22Rv1 (cell line): ENCODE measurements around the gene ISM1.

Source experiments
- H3K27ac ChIP-seq: fragments of 450-650 bp; 2 replicates; pipeline ENCODE4 v1.5.1; 2017
- ZFX ChIP-seq: fragments of 450-650 bp; IDR thresholded peaks from 2 replicates; pipeline ENCODE4 v1.6.1; 2017; ENCODE audit warnings: antibody characterized with exemption, borderline replicate concordance
- TF ChIP-seq, protein P1 (sequence below): fragments of 450-650 bp; IDR thresholded peaks from 2 replicates; pipeline ENCODE4 v1.5.1; 2017; ENCODE audit warnings: mild to moderate bottlenecking

Gene ISM1

DNA sequence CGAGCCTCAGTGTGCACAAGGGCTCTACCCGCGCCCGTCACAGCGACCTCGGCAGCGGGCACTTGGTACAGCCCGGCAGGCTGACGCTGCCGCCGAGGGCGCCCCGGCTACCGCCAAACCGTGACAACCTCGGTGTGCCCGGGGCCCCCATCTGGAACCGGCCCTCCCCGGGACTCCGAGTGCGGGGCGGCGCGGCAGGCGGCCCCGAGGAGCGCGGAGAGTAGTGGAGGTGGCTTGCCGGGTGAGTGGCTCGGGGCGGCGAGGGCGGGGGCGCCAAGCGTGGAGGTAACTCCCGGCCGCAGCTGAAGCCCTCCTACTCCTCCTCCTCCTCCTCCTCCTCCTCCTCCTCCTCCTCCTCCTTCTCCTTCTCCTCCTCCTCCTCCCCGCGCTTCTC, at the start of gene ISM1:
ISM1 (plus strand) TSS at position 371 of the 394 bp plus-strand sequence. CDS start 503 bp downstream, outside the sequence.
- no peak within 1 kb of the TSS for H3K27ac ChIP-seq
- no peak for TF ChIP-seq ZFX
- TF ChIP-seq, protein P1, sequence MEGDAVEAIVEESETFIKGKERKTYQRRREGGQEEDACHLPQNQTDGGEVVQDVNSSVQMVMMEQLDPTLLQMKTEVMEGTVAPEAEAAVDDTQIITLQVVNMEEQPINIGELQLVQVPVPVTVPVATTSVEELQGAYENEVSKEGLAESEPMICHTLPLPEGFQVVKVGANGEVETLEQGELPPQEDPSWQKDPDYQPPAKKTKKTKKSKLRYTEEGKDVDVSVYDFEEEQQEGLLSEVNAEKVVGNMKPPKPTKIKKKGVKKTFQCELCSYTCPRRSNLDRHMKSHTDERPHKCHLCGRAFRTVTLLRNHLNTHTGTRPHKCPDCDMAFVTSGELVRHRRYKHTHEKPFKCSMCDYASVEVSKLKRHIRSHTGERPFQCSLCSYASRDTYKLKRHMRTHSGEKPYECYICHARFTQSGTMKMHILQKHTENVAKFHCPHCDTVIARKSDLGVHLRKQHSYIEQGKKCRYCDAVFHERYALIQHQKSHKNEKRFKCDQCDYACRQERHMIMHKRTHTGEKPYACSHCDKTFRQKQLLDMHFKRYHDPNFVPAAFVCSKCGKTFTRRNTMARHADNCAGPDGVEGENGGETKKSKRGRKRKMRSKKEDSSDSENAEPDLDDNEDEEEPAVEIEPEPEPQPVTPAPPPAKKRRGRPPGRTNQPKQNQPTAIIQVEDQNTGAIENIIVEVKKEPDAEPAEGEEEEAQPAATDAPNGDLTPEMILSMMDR, result no peak

DNA sequence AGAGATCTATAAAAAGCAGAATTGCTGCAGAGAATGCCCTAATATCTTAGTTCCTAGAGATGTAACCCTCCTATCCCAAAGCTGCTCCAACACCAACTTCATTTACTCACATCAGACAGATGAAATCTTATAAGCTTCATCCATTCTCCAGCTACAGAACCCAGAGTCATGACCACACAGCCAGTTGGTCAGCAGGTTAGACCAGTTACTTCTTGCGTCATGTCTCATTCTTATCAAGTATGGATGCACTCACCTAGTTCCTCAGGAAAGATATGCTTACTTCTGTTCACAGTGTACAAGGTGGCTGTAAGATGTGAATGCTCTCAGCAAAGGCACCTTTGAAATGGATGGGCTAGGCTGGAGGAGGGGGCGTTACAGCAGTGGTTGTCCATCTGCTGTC, 47.9 kb upstream of the ISM1 start:
- no peak for TF ChIP-seq ZFX
- TF ChIP-seq, protein P1, result no peak
- no peak overlapping the region for H3K27ac ChIP-seq

DNA sequence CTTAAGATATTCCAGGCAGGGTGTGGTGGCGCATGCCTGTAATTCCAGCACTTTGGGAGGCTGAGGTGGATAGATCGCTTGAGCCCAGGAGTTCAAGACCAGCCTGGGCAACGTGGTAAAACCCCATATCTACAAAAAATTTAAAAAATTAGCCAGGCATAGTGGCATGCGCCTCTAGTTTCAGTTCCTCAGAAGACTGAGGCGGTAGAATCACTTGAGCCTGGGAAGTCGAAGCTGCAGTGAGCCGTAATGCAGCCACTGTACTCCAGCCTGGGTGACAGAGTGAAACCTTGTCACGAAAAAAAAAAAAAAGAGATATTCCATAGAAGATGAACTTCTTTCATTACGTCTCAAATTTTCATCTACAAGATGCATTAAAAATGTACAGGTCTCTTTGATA, 46.7 kb upstream of the ISM1 start:
- H3K27ac ChIP-seq, result no peak overlapping the region
- no peak for TF ChIP-seq ZFX
- TF ChIP-seq, protein P1, result no peak

DNA sequence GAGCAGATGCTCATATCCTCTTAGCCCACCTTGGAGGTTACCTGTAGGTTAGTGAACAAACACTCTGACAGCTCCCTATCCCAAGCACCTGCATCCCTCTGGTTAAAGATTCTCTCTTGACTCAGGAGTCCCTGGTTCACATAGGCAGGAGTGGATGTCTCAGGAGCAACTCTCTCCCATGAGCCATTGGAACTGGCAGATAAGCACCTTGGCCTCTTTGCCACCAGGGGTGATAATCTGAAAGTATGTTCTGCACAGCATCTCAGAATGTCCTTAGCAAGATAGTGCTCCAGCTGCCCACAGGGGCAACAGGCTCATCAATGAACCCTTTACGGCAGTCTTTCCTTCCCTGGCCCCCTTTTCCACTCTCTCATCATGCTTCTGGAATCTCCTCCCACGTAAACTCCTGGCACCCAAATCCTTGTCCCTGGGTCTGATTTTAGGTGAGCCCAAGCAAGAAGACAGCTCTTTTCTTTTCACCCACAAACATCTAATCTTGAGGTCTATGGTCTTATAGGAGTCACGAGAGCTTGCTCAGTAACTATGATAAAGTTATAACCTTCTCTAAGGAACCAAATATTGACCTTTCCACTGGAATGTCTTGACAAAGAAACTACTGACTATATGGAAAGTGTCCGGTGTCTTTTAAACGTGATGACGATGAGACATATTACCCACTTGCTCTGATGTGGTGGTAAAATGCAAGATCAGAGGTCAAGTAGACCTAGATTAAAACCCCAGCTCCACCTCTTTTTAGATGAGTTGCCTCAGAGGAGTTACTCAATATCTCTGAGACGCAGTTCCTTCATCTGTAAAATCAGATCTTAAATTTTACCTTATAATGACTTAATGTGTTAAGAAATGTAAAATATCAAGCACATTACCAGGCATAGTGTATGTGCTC, 39.8 kb upstream of the ISM1 start:
- H3K27ac ChIP-seq, result no peak overlapping the region
- no peak for TF ChIP-seq ZFX
- TF ChIP-seq, protein P1, result no peak

DNA sequence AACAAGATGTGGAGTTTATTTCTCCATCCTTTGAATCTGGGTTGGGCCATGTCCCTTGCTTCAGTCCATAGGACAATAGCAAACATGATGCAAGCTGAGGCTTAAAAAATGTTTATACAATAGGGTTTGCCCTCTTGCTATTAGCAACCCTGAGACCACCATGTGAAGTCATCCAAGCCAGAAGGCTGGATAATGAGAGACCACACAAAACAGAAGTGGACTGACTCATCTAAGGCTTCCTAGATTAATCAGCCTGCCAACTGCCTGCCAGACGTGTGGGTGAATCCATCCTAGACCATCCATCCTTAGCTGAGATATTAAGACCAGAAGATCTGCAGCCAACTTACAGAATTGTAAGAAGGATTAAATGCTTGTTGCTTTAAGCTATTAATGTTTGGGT, 38.1 kb upstream of the ISM1 start:
- no peak for TF ChIP-seq ZFX
- TF ChIP-seq, protein P1, result no peak

DNA sequence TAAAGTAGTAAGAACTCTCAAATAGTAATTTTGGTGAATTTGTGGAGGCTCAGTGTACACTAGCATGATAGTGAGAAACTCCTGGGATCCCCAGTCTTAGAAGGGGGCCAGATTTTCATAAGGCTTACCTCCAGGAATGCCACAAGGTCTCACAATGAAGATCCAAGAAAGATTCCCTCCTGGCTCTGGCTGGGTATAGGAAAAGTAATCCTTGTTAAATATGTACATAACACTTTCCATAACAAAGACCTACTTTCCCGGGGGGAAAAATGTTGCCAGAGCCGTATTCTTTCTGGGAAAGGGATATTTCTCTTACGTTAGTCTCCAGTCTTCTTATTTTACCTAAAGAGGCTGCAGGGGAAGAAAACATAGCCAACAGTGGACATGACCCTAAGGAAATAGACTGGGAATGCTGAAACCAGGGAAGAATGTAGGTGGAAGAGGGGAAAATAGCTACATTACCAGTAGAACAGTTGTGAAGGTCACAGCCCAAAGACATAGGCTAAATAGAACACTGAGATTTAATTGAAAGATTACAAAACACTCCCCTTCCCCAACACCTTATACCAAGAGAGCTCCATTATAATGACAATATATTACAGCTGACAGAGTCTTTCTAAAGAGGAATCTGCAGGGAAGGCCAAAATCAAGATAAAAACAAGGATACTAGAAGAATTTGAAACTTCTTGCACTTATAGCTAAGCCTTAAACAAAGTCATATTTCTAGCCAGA, 34.9 kb upstream of the ISM1 start:
- TF ChIP-seq, protein P1, result no peak
- no peak for TF ChIP-seq ZFX

More for the DNA sequence above, 38.1 kb upstream of the ISM1 start:
- no peak overlapping the region for H3K27ac ChIP-seq

DNA sequence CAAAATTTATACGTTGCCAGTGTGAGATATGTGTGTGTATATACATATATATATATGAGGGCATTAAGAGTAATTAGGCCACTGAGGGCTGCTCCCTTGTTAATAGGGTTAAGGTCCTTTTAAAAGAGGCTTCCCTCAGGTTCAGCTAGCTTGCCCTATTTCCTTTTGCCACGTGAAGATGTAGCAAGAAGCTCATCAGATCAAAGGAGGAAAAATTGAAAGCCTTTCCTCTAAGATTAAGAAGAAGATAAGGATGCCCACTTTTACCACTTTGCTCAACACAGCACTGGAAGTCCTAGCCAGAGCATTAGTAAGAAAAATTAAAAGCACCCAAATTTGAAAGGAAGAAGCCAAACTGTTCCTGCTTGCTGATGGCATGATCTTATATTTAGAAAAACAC, 33.2 kb upstream of the ISM1 start:
- TF ChIP-seq, protein P1, result no peak
- TF ChIP-seq ZFX, result no peak
- H3K27ac ChIP-seq, result no peak overlapping the region

More for the DNA sequence above, 34.9 kb upstream of the ISM1 start:
- no peak overlapping the region for H3K27ac ChIP-seq
